ENCODE measurements around the gene CDH3. TPM values are rescaled to one million over a fixed set of nuclear protein-coding genes. Genes with fewer than 3 reads are reported as not detected.

CDH3 gene
- total RNA-seq, 2 donors from 2014 or later: 30.0 to 98.5 TPM

DNA sequence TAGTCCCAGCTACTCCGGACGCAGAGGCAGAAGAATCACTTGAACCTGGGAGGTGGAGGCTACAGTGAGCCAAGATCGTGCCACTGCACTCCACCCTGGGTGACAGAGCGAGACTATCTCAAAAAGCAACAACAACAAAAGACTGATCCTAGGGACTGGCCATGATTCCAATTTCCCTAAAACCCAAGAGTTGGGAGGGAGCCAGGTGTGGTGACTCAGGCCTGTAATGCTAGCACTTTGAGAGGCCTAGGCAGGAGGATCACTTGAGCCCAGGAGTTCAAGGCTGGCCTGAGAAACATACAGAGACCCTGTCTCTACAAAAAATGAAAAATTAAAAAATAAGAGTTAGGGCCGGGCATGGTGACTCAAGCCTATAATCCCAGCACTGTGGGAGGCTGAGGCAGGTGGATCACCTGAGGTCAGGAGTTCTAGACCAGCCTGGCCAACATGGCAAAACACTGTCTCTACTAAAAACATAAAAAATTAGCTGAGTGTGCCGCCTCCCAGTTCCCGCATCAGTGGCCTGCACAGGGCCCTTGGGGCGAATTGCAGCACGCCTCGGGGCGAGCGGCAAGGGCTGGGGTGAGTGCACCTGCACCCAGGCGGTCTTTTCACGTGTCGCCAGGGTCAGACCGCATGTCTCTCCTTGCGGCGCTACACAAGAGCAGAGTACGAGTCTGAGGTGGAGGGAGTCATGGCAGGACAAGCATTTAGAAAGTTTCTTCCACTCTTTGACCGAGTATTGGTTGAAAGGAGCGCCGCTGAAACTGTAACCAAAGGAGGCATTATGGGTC, 40.8 kb downstream of the CDH3 start:
- no peak overlapping the region for H3K27ac ChIP-seq
- intact Hi-C loops (cut with DNase I): no loop called here
- H3K9me3 ChIP-seq: no peaks in the 10 kb centered on the region
- TF ChIP-seq POLR2A (IDR thresholded peaks at IDR 0.05): no peak
- TF ChIP-seq POLR2AphosphoS5 (IDR thresholded peaks at IDR 0.05): no peak
- TF ChIP-seq, protein P1, sequence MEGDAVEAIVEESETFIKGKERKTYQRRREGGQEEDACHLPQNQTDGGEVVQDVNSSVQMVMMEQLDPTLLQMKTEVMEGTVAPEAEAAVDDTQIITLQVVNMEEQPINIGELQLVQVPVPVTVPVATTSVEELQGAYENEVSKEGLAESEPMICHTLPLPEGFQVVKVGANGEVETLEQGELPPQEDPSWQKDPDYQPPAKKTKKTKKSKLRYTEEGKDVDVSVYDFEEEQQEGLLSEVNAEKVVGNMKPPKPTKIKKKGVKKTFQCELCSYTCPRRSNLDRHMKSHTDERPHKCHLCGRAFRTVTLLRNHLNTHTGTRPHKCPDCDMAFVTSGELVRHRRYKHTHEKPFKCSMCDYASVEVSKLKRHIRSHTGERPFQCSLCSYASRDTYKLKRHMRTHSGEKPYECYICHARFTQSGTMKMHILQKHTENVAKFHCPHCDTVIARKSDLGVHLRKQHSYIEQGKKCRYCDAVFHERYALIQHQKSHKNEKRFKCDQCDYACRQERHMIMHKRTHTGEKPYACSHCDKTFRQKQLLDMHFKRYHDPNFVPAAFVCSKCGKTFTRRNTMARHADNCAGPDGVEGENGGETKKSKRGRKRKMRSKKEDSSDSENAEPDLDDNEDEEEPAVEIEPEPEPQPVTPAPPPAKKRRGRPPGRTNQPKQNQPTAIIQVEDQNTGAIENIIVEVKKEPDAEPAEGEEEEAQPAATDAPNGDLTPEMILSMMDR (IDR thresholded peaks at IDR 0.05): no peak
- no peaks in the 10 kb centered on the region for H3K4me1 ChIP-seq (replicated peaks)
- no peaks in the 10 kb centered on the region for H3K27me3 ChIP-seq (replicated peaks; ENCODE audit: insufficient read depth)
- no peak for DNase-seq (ENCODE audit: low spot score)
- H3K4me3 ChIP-seq: no peak overlapping the region
- 88% methylated on average over 22 of the region's 22 CpGs for whole genome bisulfite sequencing
- H3K36me3 ChIP-seq: no peaks in the 10 kb centered on the region

DNA sequence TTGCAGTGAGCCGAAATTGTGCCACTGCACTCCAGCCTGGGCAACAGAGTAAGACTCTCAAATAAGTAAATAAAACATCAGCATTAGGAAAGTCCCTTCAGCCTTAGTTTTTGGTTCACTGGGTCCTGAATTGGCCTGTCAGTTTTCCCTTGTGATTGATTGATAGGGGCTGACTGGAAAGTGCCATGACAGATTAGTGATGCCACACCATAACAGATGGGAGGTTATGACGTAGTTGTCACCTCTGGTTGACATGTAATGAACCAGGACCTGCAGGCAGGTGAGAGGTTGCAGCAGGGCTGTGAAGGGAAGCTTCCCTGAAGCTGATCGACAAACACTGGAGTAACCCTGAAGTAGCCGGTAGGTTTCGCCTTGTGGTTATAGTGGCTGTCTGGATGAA, 41.8 kb downstream of the CDH3 start:
- 90% methylated on average over 5 of the region's 5 CpGs for WGBS
- H3K9me3 ChIP-seq: no peaks in the 10 kb centered on the region
- no peak for DNase-seq (ENCODE audit: low spot score)
- H3K4me3 ChIP-seq: no peak overlapping the region
- intact Hi-C loops (cut with DNase I): no loop called here
- TF ChIP-seq POLR2AphosphoS5 (IDR thresholded peaks at IDR 0.05) (no peak), POLR2A (IDR thresholded peaks at IDR 0.05) (no peak)
- TF ChIP-seq, protein P1 (IDR thresholded peaks at IDR 0.05): no peak
- no peaks in the 10 kb centered on the region for H3K4me1 ChIP-seq (replicated peaks)
- no peaks in the 10 kb centered on the region for H3K36me3 ChIP-seq
- no peak overlapping the region for H3K27ac ChIP-seq
- no peaks in the 10 kb centered on the region for H3K27me3 ChIP-seq (replicated peaks; ENCODE audit: insufficient read depth)

DNA sequence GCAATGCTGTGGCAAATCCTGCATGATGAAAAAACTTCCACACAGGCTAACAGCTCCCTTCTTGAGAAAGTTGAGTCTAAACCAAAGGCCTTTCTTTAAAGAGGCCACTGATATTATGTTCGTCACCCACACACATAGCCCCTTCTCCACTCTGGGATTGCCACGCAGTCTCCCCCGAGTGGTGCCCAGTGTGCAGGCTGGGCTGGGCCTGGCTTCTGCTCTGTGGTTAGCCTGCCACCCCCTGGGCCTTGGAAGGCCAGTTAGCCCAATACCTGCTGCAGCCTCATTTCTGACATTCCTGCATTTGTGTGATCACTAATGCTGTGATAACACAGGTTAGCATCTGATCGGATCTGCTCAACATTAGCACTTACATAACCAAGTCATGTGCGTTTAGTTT, 44.8 kb downstream of the CDH3 start:
- DNase-seq (ENCODE audit: low spot score): no peak
- H3K9me3 ChIP-seq: no peaks in the 10 kb centered on the region
- intact Hi-C loops (cut with DNase I): no loop called here
- H3K4me3 ChIP-seq: no peak overlapping the region
- 84% methylated on average over 5 of the region's 5 CpGs for WGBS
- TF ChIP-seq POLR2A (IDR thresholded peaks at IDR 0.05): no peak
- TF ChIP-seq, protein P1 (IDR thresholded peaks at IDR 0.05): no peak
- no peaks in the 10 kb centered on the region for H3K4me1 ChIP-seq (replicated peaks)
- no peak overlapping the region for H3K27ac ChIP-seq
- H3K27me3 ChIP-seq (replicated peaks; ENCODE audit: insufficient read depth): no peaks in the 10 kb centered on the region
- H3K36me3 ChIP-seq: no peaks in the 10 kb centered on the region

DNA sequence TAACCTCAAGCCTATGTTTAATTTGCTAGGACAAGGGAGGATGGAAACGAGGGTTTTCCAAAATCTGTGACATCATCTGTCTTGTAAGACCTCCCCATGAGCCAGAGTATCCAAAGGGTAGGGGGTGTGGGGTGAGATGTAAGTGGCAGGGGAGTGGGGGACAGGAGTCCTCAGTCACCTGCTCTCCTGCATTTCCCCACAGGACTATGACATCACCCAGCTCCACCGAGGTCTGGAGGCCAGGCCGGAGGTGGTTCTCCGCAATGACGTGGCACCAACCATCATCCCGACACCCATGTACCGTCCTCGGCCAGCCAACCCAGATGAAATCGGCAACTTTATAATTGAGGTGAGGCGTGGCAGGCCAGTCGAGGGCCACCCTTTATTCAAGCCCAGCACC, 50.5 kb downstream of the CDH3 start:
- Histone ChIP-seq H3K4me1 (replicated peaks) (no peaks in the 10 kb centered on the region), H3K9me3 (no peaks in the 10 kb centered on the region), H3K27ac (no peak overlapping the region), H3K4me3 (no peak overlapping the region), H3K27me3 (replicated peaks; ENCODE audit: insufficient read depth) (no peaks in the 10 kb centered on the region), H3K36me3 (no peaks in the 10 kb centered on the region)
- intact Hi-C loops (cut with DNase I): no loop called here
- TF ChIP-seq, protein P1 (IDR thresholded peaks at IDR 0.05): no peak
- no peak for TF ChIP-seq POLR2A (IDR thresholded peaks at IDR 0.05)
- TF ChIP-seq POLR2AphosphoS5 (IDR thresholded peaks at IDR 0.05): no peak
- 88% methylated on average over 11 of the region's 11 CpGs for WGBS
- DNase-seq (ENCODE audit: low spot score): no peak

DNA sequence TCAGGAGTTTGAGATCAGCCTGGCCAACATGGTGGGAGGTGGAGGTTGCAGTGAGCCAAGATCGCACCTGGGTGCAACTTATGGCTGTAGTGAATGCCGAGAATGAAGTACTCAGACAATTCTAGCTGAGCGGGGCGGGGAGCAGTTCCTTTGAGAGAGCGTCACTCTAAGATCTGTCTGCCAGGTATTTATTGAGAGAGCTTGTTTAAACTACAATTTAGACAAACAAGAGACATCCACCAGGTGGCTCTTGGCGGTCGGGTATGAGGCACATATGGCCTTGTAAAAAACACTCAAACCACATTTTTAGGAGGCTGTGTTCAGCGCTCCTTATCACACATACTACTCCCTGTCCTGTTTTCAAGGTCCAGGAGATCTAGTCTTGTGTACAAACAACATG, 51.4 kb downstream of the CDH3 start:
- Histone ChIP-seq H3K9me3 (no peaks in the 10 kb centered on the region), H3K36me3 (no peaks in the 10 kb centered on the region), H3K27ac (no peak overlapping the region), H3K4me3 (no peak overlapping the region), H3K27me3 (replicated peaks; ENCODE audit: insufficient read depth) (no peaks in the 10 kb centered on the region), H3K4me1 (replicated peaks) (no peaks in the 10 kb centered on the region)
- 47% methylated on average over 8 of the region's 8 CpGs for WGBS
- intact Hi-C loops (cut with DNase I): no loop called here
- DNase-seq (ENCODE audit: low spot score): peak; percentile 76
- peak; percentile 81 for TF ChIP-seq POLR2AphosphoS5 (IDR thresholded peaks at IDR 0.05)
- TF ChIP-seq, protein P1 (IDR thresholded peaks at IDR 0.05): peak in 3 of 4 experiments; percentile 31 to 58 (median 44)
- TF ChIP-seq POLR2A (IDR thresholded peaks at IDR 0.05): no peak
